ENCODE measurements around the gene CST6. TPM values are rescaled to one million over a fixed set of nuclear protein-coding genes. Genes with fewer than 3 reads are reported as not detected.

The CST6 gene
- total RNA-seq, 1 donor from 2014 or later: not detected

DNA sequence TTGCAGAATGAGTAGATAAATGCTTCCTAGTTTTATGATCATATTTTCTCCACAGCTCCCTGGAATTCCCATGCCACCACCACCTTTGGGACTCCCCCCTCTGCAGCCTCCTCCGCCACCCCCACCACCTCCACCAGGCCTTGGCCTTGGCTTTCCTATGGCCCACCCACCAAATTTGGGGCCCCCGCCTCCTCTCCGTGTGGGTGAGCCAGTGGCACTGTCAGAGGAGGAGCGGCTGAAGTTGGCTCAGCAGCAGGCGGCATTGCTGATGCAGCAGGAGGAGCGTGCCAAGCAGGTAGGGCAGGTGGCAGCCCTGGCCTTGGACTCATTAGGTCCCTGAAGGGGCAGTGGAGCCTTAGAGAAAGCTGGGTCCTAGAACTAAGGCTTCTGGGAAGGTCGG lies 43.2 kb downstream of the CST6 start:
- no peak overlapping the region for H3K27ac ChIP-seq (ENCODE audit: low read depth, low read length)
- H3K9me3 ChIP-seq (ENCODE audit: control insufficient read depth in 3 of 3, low read length in 3 of 3): no peaks in the 10 kb centered on the region
- peaks cover 49 to 53% (median 53%) of the 10 kb centered on the region in 3 donors for H3K36me3 ChIP-seq (ENCODE audit: control insufficient read depth in 3 of 3, insufficient read depth in 3 of 3, low read length in 3 of 3)
- no peak overlapping the region for H3K4me3 ChIP-seq (ENCODE audit: low read length in 3 of 3)
- H3K27me3 ChIP-seq (ENCODE audit: control insufficient read depth in 3 of 3, insufficient read depth in 3 of 3, low read length in 3 of 3): peaks cover 0 to under 1% (median 0%) of the 10 kb centered on the region in 3 donors
- no peak overlapping the region for H3K9ac ChIP-seq (ENCODE audit: low read depth in 1 of 3, low read length in 3 of 3)
- peaks cover 15 to 28% (median 17%) of the 10 kb centered on the region in 3 donors for H3K4me1 ChIP-seq (ENCODE audit: control insufficient read depth in 3 of 3, insufficient read depth in 3 of 3, low read length in 3 of 3)

- H3K4me1 ChIP-seq (ENCODE audit: control insufficient read depth in 3 of 3, insufficient read depth in 3 of 3, low read length in 3 of 3): peaks cover 11 to 19% (median 12%) of the 10 kb centered on the region in 3 donors
- peaks cover 64 to 68% (median 67%) of the 10 kb centered on the region in 3 donors for H3K36me3 ChIP-seq (ENCODE audit: control insufficient read depth in 3 of 3, insufficient read depth in 3 of 3, low read length in 3 of 3)
- no peak overlapping the region for H3K9ac ChIP-seq (ENCODE audit: low read depth in 1 of 3, low read length in 3 of 3)
- no peak overlapping the region for H3K27ac ChIP-seq (ENCODE audit: low read depth, low read length)
- no peaks in the 10 kb centered on the region for H3K27me3 ChIP-seq (ENCODE audit: control insufficient read depth in 3 of 3, insufficient read depth in 3 of 3, low read length in 3 of 3)
- no peaks in the 10 kb centered on the region for H3K9me3 ChIP-seq (ENCODE audit: control insufficient read depth in 3 of 3, low read length in 3 of 3)
- no peak overlapping the region for H3K4me3 ChIP-seq (ENCODE audit: low read length in 3 of 3)
These were observed 44.7 kb downstream of the CST6 start for GRCh38 chr11:66056501-66056900.

DNA sequence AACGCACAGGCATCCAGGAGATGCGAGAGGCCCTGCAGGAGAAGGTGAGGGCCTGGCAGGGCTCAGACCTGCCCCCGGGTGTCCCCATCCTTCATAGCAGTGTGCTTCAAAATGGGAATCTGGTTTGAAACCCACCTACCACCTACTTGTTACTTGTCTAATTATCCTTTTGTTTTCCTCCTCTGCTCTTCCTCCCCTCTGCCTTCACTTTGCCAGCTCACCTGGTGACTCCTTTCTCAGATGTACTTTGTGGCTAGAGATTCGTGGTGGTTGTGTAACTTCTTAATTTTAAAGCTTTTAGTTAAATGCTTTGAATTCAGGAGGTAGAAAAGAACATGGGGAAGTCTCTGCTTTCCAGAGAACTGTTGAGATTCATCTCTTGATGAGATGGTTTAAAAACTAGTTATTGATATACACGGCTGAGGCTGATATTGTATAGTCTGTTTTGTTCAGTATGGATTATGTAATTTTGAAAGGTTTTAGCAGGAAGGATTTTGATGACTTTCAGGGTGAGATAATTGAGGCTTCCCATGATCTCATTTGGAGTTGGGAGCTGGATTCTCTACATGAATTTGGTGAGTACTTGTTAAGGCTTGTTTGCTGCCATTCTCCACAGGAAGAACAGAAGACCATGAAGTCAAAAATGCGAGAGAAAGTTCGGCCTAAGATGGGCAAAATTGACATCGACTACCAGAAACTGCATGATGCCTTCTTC lies 48.3 kb downstream of the CST6 start:
- H3K27me3 ChIP-seq (ENCODE audit: control insufficient read depth in 3 of 3, insufficient read depth in 3 of 3, low read length in 3 of 3): no peaks in the 10 kb centered on the region
- no peak overlapping the region for H3K4me3 ChIP-seq (ENCODE audit: low read length in 3 of 3)
- no peak overlapping the region for H3K9ac ChIP-seq (ENCODE audit: low read depth in 1 of 3, low read length in 3 of 3)
- H3K4me1 ChIP-seq (ENCODE audit: control insufficient read depth in 3 of 3, insufficient read depth in 3 of 3, low read length in 3 of 3): no peaks in the 10 kb centered on the region
- no peaks in the 10 kb centered on the region for H3K9me3 ChIP-seq (ENCODE audit: control insufficient read depth in 3 of 3, low read length in 3 of 3)
- H3K36me3 ChIP-seq (ENCODE audit: control insufficient read depth in 3 of 3, insufficient read depth in 3 of 3, low read length in 3 of 3): peaks cover 75 to 89% (median 88%) of the 10 kb centered on the region in 3 donors
- H3K27ac ChIP-seq (ENCODE audit: low read depth, low read length): no peak overlapping the region

- H3K9ac ChIP-seq (ENCODE audit: low read depth in 1 of 3, low read length in 3 of 3): no peak overlapping the region
- no peak overlapping the region for H3K27ac ChIP-seq (ENCODE audit: low read depth, low read length)
- no peak overlapping the region for H3K4me3 ChIP-seq (ENCODE audit: low read length in 3 of 3)
- H3K36me3 ChIP-seq (ENCODE audit: control insufficient read depth in 3 of 3, insufficient read depth in 3 of 3, low read length in 3 of 3): peaks cover 65 to 82% (median 82%) of the 10 kb centered on the region in 3 donors
- H3K27me3 ChIP-seq (ENCODE audit: control insufficient read depth in 3 of 3, insufficient read depth in 3 of 3, low read length in 3 of 3): no peaks in the 10 kb centered on the region
- H3K9me3 ChIP-seq (ENCODE audit: control insufficient read depth in 3 of 3, low read length in 3 of 3): no peaks in the 10 kb centered on the region
- H3K4me1 ChIP-seq (ENCODE audit: control insufficient read depth in 3 of 3, insufficient read depth in 3 of 3, low read length in 3 of 3): no peaks in the 10 kb centered on the region
These were observed 49.5 kb downstream of the CST6 start for GRCh38 chr11:66061268-66061667.

GRCh38 chr11:66062408-66062807 lies 50.6 kb downstream of the CST6 start:
- Histone ChIP-seq H3K4me1 (ENCODE audit: control insufficient read depth in 3 of 3, insufficient read depth in 3 of 3, low read length in 3 of 3) (no peaks in the 10 kb centered on the region), H3K4me3 (ENCODE audit: low read length in 3 of 3) (no peak overlapping the region), H3K27me3 (ENCODE audit: control insufficient read depth in 3 of 3, insufficient read depth in 3 of 3, low read length in 3 of 3) (no peaks in the 10 kb centered on the region), H3K9ac (ENCODE audit: low read depth in 1 of 3, low read length in 3 of 3) (no peak overlapping the region), H3K36me3 (ENCODE audit: control insufficient read depth in 3 of 3, insufficient read depth in 3 of 3, low read length in 3 of 3) (peaks cover 65 to 83% (median 82%) of the 10 kb centered on the region in 3 donors), H3K27ac (ENCODE audit: low read depth, low read length) (no peak overlapping the region), H3K9me3 (ENCODE audit: control insufficient read depth in 3 of 3, low read length in 3 of 3) (no peaks in the 10 kb centered on the region)

Other genes starting within 250 kb of the CST6 start
- 2.1 TPM for gene AP5B1, start 231.0 kb upstream of the CST6 start, total RNA-seq
- gene OVOL1, start 224.9 kb upstream of the CST6 start, total RNA-seq: not detected
- under 0.01 TPM for gene SNX32, start 178.0 kb upstream of the CST6 start, total RNA-seq
- 275 TPM for gene CFL1, start 153.8 kb upstream of the CST6 start, total RNA-seq
- 34.4 TPM for gene MUS81, start 151.6 kb upstream of the CST6 start, total RNA-seq
- 35.0 TPM for gene EFEMP2, start 139.2 kb upstream of the CST6 start, total RNA-seq
- 1.0 TPM for gene CTSW, start 132.2 kb upstream of the CST6 start, total RNA-seq
- gene FIBP, start 123.5 kb upstream of the CST6 start, total RNA-seq: 110 TPM
- 12.0 TPM for gene CCDC85B, start 121.3 kb upstream of the CST6 start, total RNA-seq
- not detected for gene FOSL1, start 111.6 kb upstream of the CST6 start, total RNA-seq
- 12.5 TPM for gene C11orf68, start 92.9 kb upstream of the CST6 start, total RNA-seq
- gene DRAP1, start 92.6 kb upstream of the CST6 start, total RNA-seq: 71.0 TPM
- gene TSGA10IP, start 66.5 kb upstream of the CST6 start, total RNA-seq: not detected
- 45.9 TPM for gene SART1, start 50.3 kb upstream of the CST6 start, total RNA-seq
- 20.9 TPM for gene EIF1AD, start 9.9 kb upstream of the CST6 start, total RNA-seq
- gene BANF1, start 9.5 kb upstream of the CST6 start, total RNA-seq: 26.6 TPM
- gene CATSPER1, start 14.5 kb downstream of the CST6 start, total RNA-seq: not detected
- gene GAL3ST3, start 37.2 kb downstream of the CST6 start, total RNA-seq: under 0.01 TPM
- gene SF3B2, start 40.4 kb downstream of the CST6 start, total RNA-seq: 62.1 TPM
- gene PACS1, start 58.3 kb downstream of the CST6 start, total RNA-seq: 13.6 TPM
- 9.9 TPM for gene KLC2, start 245.7 kb downstream of the CST6 start, total RNA-seq